ENCODE measurements around the gene CPLANE2. TPM values are rescaled to one million over a fixed set of nuclear protein-coding genes. Genes with fewer than 3 reads are reported as not detected.

CPLANE2 gene
- total and polyA plus RNA-seq, 2 of the 4 experiments (the other 2 are of a cell fraction) = 3.2 to 5.8 TPM

GRCh38 chr1:16248007-16248436, 11.0 kb upstream of the CPLANE2 start:
- Histone ChIP-seq H4K8ac (ENCODE audit: low read depth in 2 of 2, low read length in 2 of 2) (peak overlapping the region in 1 of 2 experiments; percentile 84; a peak in 2 of 4 replicates), H3K56ac (ENCODE audit: extremely low read depth, insufficient read depth, low read length) (no peak overlapping the region), H2AK5ac (ENCODE audit: low read depth, low read length) (peak overlapping the region; percentile 91), H3K9me3 (ENCODE audit: control insufficient read depth, insufficient read depth, low read length) (no peaks in the 10 kb centered on the region), H3K36me3 (ENCODE audit: control insufficient read depth, insufficient read depth, low read length) (peaks cover 22% of the 10 kb centered on the region), H3K9me1 (ENCODE audit: insufficient read depth, low read length) (peaks cover 20% of the 10 kb centered on the region), H3K14ac (replicated peaks; ENCODE audit: low read depth, low read length) (peak overlapping the region; percentile 68), H2BK20ac (ENCODE audit: low read depth, low read length) (no peak overlapping the region), H3K79me1 (ENCODE audit: low read depth in 1 of 2, low read length in 2 of 2) (peaks cover 16 to 28% of the 10 kb centered on the region in 2 experiments), H3K4me3 (ENCODE audit: insufficient read depth, low read depth, low read length) (no peak overlapping the region), H3K9ac (ENCODE audit: low read depth, low read length) (no peak overlapping the region), H3K23ac (ENCODE audit: low read depth, low read length) (peak overlapping the region; percentile 91; the same call in 1 of the 2 replicates), H3K4me1 (ENCODE audit: control insufficient read depth, insufficient read depth, low read length) (peaks cover 17% of the 10 kb centered on the region), H3K18ac (ENCODE audit: low read depth, low read length) (no peak overlapping the region), H3K27me3 (ENCODE audit: control insufficient read depth, insufficient read depth, low read length) (no peaks in the 10 kb centered on the region), H2AK9ac (replicated peaks; ENCODE audit: low read depth, low read length, poor library complexity) (peak overlapping the region; percentile 29), H3K27ac (ENCODE audit: insufficient read depth, low read length) (no peak overlapping the region), H2BK5ac (ENCODE audit: low read depth, low read length, poor library complexity, severe bottlenecking) (no peak overlapping the region), H3K4ac (ENCODE audit: low read depth, low read length) (peak overlapping the region; percentile 90), H2AFZ (replicated peaks; ENCODE audit: low read length, poor library complexity) (no peak overlapping the region), H3K4me2 (ENCODE audit: low read depth, low read length) (no peak overlapping the region), H2BK120ac (ENCODE audit: low read depth, low read length) (peak overlapping the region; percentile 82; the same call in 1 of the 2 replicates), H4K91ac (ENCODE audit: insufficient read depth, low read depth, low read length) (no peak overlapping the region), H4K20me1 (ENCODE audit: insufficient read depth, low read length) (peaks cover 8% of the 10 kb centered on the region; the same call in 1 of the 2 replicates), H4K5ac (ENCODE audit: low read depth, low read length) (no peak overlapping the region), H2BK15ac (ENCODE audit: low read depth, low read length) (no peak overlapping the region; the same call in 2 of the 3 replicates)
- WGBS, 2 experiments (ENCODE audit: extremely low coverage in 2 of 2, insufficient read length in 1 of 2) = 88% methylated on average over 5 of the region's 8 CpGs; no CpG with 5 or more reads in 1 of the 2 experiments
- POLR2A ChIA-PET (ENCODE audit: unreplicated experiment) = no interaction called here
- TF ChIP-seq MAZ (IDR thresholded peaks at IDR 0.05; ENCODE audit: borderline replicate concordance, low read depth, low read length) (no peak), CHD1 (IDR thresholded peaks at IDR 0.05; ENCODE audit: low read depth, low read length) (no peak), BHLHE40 (IDR thresholded peaks at IDR 0.05; ENCODE audit: low read depth, low read length) (no peak), RAD21 (IDR thresholded peaks at IDR 0.05; ENCODE audit: low read length) (no peak), RCOR1 (IDR thresholded peaks at IDR 0.05; ENCODE audit: insufficient replicate concordance, low read length) (no peak)
- DNase-seq = no peak
- intact Hi-C loops (cut with micrococcal nuclease) = no loop called here
- dilution Hi-C loops (cut with HindIII; ENCODE audit: low sequenced_read_pairs, unreplicated experiment) = no loop called here
- in situ Hi-C loops (cut with MboI; ENCODE audit: low sequenced_read_pairs) = no loop called here
- BruUV-seq (replicated peaks) = no TSS peak
- no peak for ATAC-seq (ENCODE audit: low read depth)
- CTCF ChIA-PET = interaction anchor here (0.7 to 1.2 kb wide), 3 partner anchors 12 to 168 kb away, joined by 3 read pairs; partner anchors contain the start of gene CPLANE2

Data from IMR-90 (cell line).